Astrocyte of the hippocampus (primary cell): ENCODE data around the gene DDX56.

ENCODE experiments used
- DNase-seq: peaks from one replicate; pipeline ENCODE4 v3.0.0; 2011; ENCODE audit warnings: low read depth, low spot score

The DDX56 gene

GRCh38 chr7:44535348-44536064 is 38.2 kb downstream of the DDX56 start:
- no peak for DNase-seq

- DNase-seq = peak; percentile 26
Measured at GRCh38 chr7:44534501-44534900, 39.2 kb downstream of the DDX56 start.

- DNase-seq = no peak
Measured at GRCh38 chr7:44534087-44534486, 39.6 kb downstream of the DDX56 start.

- no peak for DNase-seq
Measured at GRCh38 chr7:44533301-44534055, 40.2 kb downstream of the DDX56 start.

GRCh38 chr7:44531421-44532380 is 42.0 kb downstream of the DDX56 start:
- no peak for DNase-seq

- DNase-seq = no peak
Measured at GRCh38 chr7:44530990-44531389, 42.7 kb downstream of the DDX56 start.

GRCh38 chr7:44524811-44525388 is 48.8 kb downstream of the DDX56 start:
- no peak for DNase-seq

- no peak for DNase-seq
Measured at GRCh38 chr7:44522315-44522714, 51.4 kb downstream of the DDX56 start.

GRCh38 chr7:44521347-44522095 is 52.2 kb downstream of the DDX56 start:
- DNase-seq = no peak

GRCh38 chr7:44520574-44520973 is 53.1 kb downstream of the DDX56 start:
- DNase-seq = no peak

GRCh38 chr7:44519546-44519945 is 54.2 kb downstream of the DDX56 start:
- DNase-seq = no peak

GRCh38 chr7:44518761-44519160 is 54.9 kb downstream of the DDX56 start:
- no peak for DNase-seq

- DNase-seq = no peak
Measured at GRCh38 chr7:44517175-44517574, 56.5 kb downstream of the DDX56 start.
